Upper lobe of right lung (tissue), 1 donor: ENCODE measurements around the gene GRN. TPM values are rescaled to one million over a fixed set of nuclear protein-coding genes. Genes with fewer than 3 reads are reported as not detected.

Experiments used
- ATAC-seq: fragments of 200-7000 bp; cut with Tn5 transposase; one replicate; pipeline ENCODE4 v1.9.1; 2020; ENCODE audit warnings: mild to moderate bottlenecking, moderate library complexity
- DNase-seq: peaks from one replicate; pipeline ENCODE4 v3.0.0-alpha.2; 2020
- H3K27ac ChIP-seq: fragments of 200-600 bp; one replicate; pipeline ENCODE4 v1.8.0; 2022
- H3K27me3 ChIP-seq: fragments of 200-600 bp; one replicate; pipeline ENCODE4 v1.8.0; 2022; ENCODE audit warnings: mild to moderate bottlenecking
- H3K36me3 ChIP-seq: fragments of 200-600 bp; one replicate; pipeline ENCODE4 v1.8.0; 2022
- H3K4me1 ChIP-seq: fragments of 200-600 bp; one replicate; pipeline ENCODE4 v1.8.0; 2022
- H3K4me3 ChIP-seq: fragments of 200-600 bp; one replicate; pipeline ENCODE4 v1.8.0; 2022; ENCODE audit warnings: mild to moderate bottlenecking
- H3K9me3 ChIP-seq: fragments of 200-600 bp; one replicate; pipeline ENCODE4 v1.8.0; 2022
- CTCF ChIP-seq: fragments of 200-600 bp; IDR thresholded peaks from one replicate; pipeline ENCODE4 v1.8.0; 2022; ENCODE audit warnings: antibody characterized with exemption
- intact Hi-C: fragments of 100-400 bp; cut with DNase I; formaldehyde crosslinking; loops from one replicate; pipeline ENCODE4 v1.11.0; 2022
- total RNA-seq: library from RNA; stranded (reverse); fragmentation: NEBNext Ultra II Directional; extraction: Animal tissue kit (Norgen Biotek cat#: 25700); gene quantifications from one replicate; pipeline ENCODE4 v1.2.1, GENCODE V29; 2021
- donor health status: DM: no; HTN: yes; CAD: no; lungs with severe emphysema.

The GRN gene
- total RNA-seq, 1 donor from 2014 or later: 722 TPM

- Histone ChIP-seq H3K9me3 (no peaks in the 10 kb centered on the region), H3K27ac (no peak overlapping the region), H3K27me3 (peaks cover 16% of the 10 kb centered on the region), H3K36me3 (no peaks in the 10 kb centered on the region), H3K4me1 (peaks cover 19% of the 10 kb centered on the region), H3K4me3 (peak overlapping the region; percentile 51)
- intact Hi-C loops: no loop called here
- DNase-seq (no peak), ATAC-seq (peak; percentile 2)
- no peak for TF ChIP-seq CTCF
Measured at GRCh38 chr17:44308865-44309264, 36.2 kb upstream of the GRN start.

GRCh38 chr17:44309472-44309871 lies 35.6 kb upstream of the GRN start:
- intact Hi-C loops: no loop called here
- no peak for DNase-seq
- Histone ChIP-seq H3K4me1 (peaks cover 19% of the 10 kb centered on the region), H3K27ac (no peak overlapping the region), H3K27me3 (peaks cover 22% of the 10 kb centered on the region), H3K4me3 (no peak overlapping the region), H3K9me3 (no peaks in the 10 kb centered on the region), H3K36me3 (no peaks in the 10 kb centered on the region)
- no peak for TF ChIP-seq CTCF
- ATAC-seq: no peak

DNA sequence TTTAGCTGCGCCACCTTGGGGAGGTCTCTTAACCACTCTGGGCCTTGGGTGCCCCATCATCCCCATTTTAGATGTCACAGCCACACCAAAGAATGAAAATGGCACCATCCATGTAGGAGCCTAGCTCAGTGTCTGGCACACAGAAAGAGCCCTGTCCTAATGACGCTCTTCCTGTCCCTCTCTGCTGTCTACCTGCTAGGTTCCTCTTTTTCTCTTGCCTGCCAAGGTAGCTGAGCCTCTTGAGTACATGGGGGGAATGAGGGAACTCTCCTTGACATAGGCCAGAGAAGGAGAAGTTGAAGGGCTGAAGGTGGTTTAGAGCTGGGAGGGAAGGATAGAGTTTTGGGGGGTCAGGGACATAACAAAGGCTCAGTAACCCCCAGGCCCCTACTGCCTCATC lies 34.9 kb upstream of the GRN start:
- Histone ChIP-seq H3K36me3 (no peaks in the 10 kb centered on the region), H3K4me1 (peaks cover 19% of the 10 kb centered on the region), H3K4me3 (no peak overlapping the region), H3K9me3 (no peaks in the 10 kb centered on the region), H3K27ac (no peak overlapping the region), H3K27me3 (peaks cover 27% of the 10 kb centered on the region)
- DNase-seq (no peak), ATAC-seq (no peak)
- intact Hi-C loops: no loop called here
- TF ChIP-seq CTCF: no peak

GRCh38 chr17:44310609-44311376 lies 34.3 kb upstream of the GRN start:
- Histone ChIP-seq H3K27ac (no peak overlapping the region), H3K4me1 (peaks cover 19% of the 10 kb centered on the region), H3K27me3 (peaks cover 26% of the 10 kb centered on the region), H3K4me3 (no peak overlapping the region), H3K9me3 (no peaks in the 10 kb centered on the region), H3K36me3 (no peaks in the 10 kb centered on the region)
- intact Hi-C loops: no loop called here
- no peak for ATAC-seq
- DNase-seq: no peak
- TF ChIP-seq CTCF: no peak

- Histone ChIP-seq H3K27me3 (peaks cover 27% of the 10 kb centered on the region), H3K4me3 (no peak overlapping the region), H3K9me3 (no peaks in the 10 kb centered on the region), H3K36me3 (no peaks in the 10 kb centered on the region), H3K4me1 (peaks cover 19% of the 10 kb centered on the region), H3K27ac (no peak overlapping the region)
- TF ChIP-seq CTCF: no peak
- intact Hi-C loops: no loop called here
- DNase-seq (no peak), ATAC-seq (no peak)
Measured at GRCh38 chr17:44311562-44312181, 33.4 kb upstream of the GRN start.
